SKM-1 treated with dmso at 0.1 percent for 144 hours (cell line): ENCODE measurements around the gene CACNG1.
A peak's percentile ranks its signal among the peaks of the same experiment; 100 is the strongest.
"Not testable (repeated sequence)": the region's sequence is repeated elsewhere in the genome, so short reads cannot be mapped to it uniquely, and the experiment has no call there.

Experiments
- DNase-seq: peaks from one replicate; lab custom pipeline; 2025; ENCODE audit not compliant: unreplicated experiment; lab: John Stamatoyannopoulos, UW

The CACNG1 gene

DNA sequence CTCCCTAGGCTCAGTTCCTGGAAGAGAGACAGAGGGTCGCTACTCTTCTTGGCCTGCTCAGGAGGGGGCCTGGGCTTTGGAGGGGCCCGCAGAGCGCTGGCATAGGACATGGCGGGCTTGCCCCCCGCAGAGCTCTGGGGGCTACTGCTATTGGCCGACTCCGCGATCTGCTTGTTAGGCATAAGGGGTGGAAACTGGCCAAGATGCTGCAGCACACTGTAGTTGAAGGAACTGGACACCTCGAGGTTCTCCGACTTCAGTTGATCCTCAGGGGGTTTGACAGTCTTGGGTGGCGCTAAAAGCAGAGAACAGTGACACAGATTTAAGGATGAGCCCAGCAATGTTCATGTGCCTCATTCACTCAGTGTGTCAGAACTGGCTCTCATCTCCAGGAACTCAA, 33.9 kb downstream of the CACNG1 start:
- DNase-seq, result no peak

DNA sequence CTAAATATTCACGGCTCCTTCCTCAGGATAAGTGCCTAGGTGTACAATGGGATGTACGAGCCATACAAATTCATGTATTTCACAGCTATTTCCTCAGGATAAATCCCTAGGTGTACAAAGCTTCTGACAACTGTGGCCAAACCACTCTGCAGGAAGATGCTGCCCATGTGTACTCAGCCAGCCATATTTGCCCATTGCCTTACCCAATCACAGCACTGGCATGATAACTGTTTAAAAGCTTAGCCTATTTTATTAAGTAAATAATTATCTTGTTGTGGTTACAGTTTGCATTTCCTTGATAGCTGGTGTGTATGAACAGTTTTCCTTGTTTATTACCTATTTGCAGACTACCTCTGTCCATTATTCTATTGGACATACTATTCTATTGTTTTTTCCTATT, 35.1 kb downstream of the CACNG1 start:
- DNase-seq, result no peak

DNA sequence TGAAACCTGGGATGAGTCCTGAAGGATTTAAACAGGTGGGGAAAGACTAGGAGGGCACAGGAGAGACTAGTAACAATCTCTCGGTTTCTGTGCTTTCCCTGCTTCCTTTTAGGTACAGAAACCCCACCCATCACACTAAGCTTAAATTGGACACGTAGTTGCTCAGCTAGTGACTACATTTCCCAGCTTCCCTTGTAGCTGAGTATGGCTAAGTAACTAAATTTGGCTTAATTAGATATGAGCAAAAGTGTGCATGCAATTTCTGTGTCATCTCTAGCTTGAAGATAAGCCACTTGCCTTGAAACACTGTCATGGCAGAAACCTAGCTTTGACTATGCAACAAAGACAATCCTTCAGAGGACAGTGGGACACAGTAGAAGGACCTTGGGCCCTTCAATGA, 36.5 kb downstream of the CACNG1 start:
- no peak for DNase-seq

DNA sequence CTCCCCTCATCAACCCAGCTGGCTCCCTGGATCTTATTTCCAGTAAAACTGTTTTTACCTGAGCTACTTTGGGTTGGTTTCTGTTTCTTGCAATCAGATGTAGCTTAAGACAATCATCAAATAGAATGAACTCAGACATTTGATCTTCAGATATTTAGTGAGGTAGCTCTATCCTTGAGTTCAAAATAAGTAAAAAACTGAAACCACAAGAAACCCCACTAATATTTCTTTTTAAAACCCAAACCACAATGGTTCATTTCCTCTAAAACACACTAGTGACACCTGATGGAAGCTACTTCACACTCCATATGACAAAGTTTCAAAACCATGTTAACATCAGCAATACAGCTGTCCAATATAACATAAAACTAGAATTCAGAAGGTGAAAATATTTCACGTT, 37.8 kb downstream of the CACNG1 start:
- DNase-seq, result no peak

DNA sequence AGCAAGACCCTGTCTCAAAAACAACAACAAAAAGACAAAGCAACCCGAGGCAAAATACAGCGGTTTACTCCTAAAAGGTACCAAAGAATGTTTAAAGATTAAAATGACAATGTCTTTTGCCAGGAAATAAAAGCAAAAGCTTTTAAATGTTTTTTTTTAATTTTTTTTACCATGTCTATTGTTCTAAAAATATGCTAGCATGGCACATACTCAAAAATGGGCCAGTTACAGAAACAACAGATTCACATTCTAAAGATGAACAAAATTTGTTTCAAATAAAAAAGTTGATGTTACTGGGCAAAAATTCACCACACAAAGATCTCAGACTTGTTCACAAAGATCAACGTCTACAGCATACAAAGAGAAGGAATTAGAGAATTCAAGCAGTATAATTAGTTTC, 41.1 kb downstream of the CACNG1 start:
- no peak for DNase-seq

DNA sequence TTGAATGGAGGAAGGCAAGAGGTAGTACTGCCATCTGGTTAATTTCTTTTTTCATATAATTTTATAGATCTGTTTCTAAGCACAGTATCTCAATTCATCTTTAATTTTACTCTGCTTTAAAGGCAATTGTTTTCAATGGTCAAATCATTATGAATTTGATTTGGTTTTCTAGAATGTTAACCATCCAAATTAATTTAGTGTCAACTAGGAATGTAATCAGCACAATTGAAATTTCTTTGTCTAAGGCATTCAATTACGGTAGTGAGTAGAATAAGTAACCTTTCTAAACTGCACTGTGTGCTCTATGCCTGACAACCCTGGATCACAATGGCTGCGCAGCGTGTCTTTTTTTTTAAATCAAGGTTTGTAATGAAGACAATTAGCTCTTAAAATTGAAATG, 44.3 kb downstream of the CACNG1 start:
- DNase-seq, result no peak

DNA sequence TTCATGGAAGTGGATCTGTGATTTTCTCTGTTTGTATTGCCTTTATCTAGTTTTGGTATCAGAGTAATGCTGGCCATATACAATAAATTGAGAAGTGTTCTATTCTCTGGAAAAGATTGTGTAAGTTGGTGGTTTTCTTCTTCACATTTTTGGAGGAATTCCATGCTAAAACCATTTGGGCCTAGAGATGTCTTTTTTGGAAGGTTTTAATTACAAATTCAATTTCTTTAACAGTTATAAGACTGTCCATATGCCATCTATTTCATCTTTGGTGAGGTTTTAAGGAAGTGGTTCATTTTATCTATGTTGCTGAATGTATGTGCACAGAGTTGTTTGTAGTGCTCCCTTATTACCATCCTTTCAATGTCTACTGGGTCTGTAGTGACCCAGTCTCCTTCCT, 46.0 kb downstream of the CACNG1 start:
- DNase-seq, result no peak

DNA sequence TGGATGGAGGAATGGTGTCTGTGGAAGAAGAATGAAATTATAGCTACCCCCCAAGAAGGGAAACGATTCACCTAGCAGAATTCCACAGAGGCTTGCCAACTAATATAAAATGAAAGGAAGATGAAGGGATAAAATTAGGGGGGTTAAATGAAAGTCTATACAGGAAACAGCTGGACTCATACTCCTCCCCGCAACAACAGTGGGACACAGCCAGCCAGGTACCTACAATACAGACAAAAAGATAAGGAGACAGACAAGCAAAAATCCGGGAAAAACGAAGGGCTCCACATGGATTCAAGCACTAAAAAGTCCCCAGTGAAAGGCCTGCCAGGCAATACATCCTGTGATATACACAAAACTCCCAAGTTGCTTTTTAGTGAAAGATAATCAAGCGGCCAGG, 47.9 kb downstream of the CACNG1 start:
- DNase-seq, result no peak

DNA sequence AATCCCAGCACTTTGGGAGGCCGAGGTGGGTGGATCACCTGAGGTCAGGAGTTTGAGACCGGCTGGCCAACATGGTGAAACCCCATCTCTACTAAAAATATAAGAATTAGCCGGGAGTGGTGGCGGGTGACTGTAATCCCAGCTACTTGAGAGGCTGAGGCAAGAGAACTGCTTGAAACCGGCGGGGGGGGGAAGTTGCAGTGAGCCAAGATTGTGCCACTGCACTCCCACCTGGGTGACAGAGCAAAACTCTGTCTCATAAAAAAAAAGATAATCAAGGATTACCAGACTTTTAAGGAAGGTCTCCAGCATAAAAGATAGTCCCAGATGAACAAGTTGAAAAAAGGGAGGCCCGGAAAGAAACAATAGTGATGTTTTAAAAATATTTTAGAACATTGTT, 48.4 kb downstream of the CACNG1 start:
- not testable (repeated sequence) for DNase-seq

DNA sequence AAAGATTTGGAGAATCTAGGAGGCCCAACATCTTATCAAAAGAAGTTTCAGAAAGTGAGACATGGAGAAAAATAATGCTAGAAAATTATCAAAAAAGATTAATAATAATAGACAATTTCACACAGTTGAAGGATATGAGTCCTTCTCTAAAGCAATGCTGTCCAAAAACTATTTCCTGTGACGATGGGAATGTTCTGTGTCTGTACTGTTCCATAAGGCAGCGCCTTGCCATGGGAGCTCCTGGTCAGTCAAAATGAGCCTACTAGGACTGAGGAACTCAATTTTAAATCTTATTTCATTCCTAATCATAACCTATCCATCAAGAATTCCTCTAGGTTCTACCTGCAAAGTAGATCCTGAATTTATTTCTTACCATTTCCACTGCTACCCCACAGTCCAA, 49.0 kb downstream of the CACNG1 start:
- no peak for DNase-seq

DNA sequence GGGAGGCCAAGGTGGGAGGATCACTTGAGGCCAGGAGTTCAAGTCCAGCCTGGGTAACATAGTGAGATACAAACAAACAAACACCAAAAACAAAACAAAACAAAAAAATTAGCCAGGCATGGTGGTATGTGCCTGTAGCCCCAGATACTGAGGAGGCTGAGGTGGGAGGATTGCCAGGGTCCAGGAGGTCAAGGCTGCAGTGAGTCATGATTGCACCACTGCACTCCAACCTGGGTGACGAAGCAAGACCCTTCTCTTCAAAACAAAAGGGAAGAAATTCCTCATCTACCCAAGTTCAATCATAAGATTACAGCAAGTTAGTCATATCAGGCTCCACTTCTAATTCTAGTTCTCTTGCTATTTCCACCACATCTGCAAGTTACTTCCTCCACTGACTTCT, 50.9 kb downstream of the CACNG1 start:
- peak; percentile 1 for DNase-seq

DNA sequence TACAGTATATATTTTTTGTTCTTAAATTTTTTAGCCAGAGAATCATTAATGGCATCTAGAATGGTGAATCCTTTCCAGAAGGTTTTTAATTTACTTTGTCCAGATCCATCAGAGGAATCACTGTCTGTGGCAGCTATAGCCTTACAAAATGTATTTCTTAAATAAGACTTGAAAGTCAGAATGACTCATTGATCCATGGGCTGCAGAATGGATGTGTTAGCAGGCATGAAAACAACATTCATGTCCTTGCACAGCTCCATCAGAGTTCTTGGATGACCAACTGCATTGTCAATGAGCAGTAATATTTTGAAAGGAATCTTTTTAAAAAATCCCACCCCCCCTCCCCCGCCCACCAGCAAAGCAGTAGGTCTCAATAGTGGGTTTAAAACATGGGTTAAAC, 51.4 kb downstream of the CACNG1 start:
- DNase-seq, result no peak

DNA sequence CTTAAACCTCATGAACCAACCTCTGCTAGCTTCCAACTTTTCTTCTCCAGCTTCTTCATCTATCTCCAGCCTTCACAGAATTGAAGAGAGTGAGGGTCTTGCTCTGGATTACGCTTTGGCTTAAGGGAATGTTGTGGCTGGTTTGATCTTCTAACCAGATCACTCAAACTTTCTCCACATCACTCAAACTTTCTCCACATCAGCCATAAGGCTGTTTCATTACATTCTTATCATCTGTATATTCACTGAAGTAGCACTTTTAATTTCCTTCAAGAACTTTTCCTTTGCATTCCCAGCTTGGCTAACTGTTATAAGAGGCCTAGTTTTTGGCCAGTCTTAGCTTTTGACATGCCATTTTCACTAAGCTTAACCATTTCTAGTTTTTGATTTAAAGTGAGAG, 52.3 kb downstream of the CACNG1 start:
- DNase-seq, result no peak

DNA sequence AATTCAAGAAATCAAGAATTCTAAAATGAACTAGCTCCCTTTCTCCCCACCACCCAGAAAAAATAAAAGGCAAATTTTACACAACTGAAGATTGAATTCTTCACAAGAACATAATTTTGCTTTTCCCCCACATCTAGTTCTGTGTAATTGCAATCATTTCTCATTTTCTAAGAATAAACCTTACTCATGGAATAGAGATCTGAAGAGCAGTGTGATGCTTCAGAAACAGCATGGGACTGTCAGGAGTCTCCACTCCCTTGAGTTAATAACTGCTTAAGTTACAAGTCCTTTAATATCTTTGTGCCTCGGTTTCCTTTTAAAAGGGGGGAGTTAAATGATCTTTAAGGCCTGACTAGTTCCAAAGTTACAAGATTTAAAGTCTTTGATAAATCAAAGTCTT, 53.7 kb downstream of the CACNG1 start:
- DNase-seq, result no peak

DNA sequence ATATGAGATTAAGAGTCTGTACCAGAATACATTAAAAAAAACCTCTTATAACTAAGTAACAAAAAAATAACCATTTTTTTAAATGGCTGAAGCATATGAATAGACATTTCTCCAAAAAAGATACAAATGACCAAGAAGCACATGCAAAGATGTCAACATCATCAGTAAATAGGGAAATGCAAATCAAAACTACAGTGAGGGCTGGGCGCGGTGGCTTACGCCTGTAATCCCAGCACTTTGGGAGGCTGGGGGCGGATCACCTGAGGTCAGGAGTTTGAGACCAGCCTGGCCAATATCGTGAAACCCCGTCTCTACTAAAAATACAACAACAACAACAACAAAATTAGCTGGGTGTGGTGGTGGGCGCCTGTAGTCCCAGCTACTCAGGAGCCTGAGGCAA, 60.3 kb downstream of the CACNG1 start:
- DNase-seq, result not testable (repeated sequence)

DNA sequence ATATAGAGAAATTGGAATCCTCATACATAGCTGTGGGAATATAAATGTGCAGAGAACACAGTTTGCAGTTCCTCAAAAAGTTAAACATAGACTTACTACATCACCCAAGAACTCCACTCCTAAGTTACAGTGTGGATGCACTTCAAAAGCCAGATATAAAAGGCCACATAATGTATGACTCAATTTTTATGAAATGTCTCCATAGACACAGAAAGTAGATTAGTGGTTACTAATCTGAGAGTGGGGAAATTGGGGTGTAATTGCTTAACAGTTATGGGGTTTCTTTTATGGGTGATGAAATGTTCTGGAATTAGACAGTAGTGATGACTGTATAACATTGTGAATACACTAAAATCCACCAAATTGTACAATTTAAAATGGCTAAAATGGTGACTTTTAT, 60.9 kb downstream of the CACNG1 start:
- DNase-seq, result peak; percentile 4
